HepG2 (cell line): ENCODE results near the gene SLC22A5. TPM values are rescaled to one million over a fixed set of nuclear protein-coding genes. Genes with fewer than 3 reads are reported as not detected.

ENCODE experiments used
- HBP1 ChIP-seq: IDR thresholded peaks from 2 replicates; pipeline ENCODE4 v1.6.1; 2016; ENCODE audit warnings: low read depth, control low read depth
- MYC ChIP-seq: sonication (generic); formaldehyde crosslinking; IDR thresholded peaks from 2 replicates; pipeline ENCODE4 v1.9.0; 2021; ENCODE audit warnings: missing genetic modification reagents, borderline replicate concordance
- PRPF4 ChIP-seq: fragments of 200-400 bp; formaldehyde crosslinking; IDR thresholded peaks from 2 replicates; pipeline ENCODE4 v1.6.1; 2016; ENCODE audit warnings: low read length, low read depth; ENCODE audit not compliant: poor library complexity, severe bottlenecking
- RAD51 ChIP-seq: fragments of 450-650 bp; IDR thresholded peaks from 2 replicates; pipeline ENCODE4 v1.6.1; 2016; ENCODE audit warnings: borderline replicate concordance
- SATB2 ChIP-seq: sonication (generic); formaldehyde crosslinking; IDR thresholded peaks from 2 replicates; pipeline ENCODE4 v1.5.0; 2020; ENCODE audit warnings: missing genetic modification reagents
- USF2 ChIP-seq, 2 experiments: sonication (generic) in 1 of 2; formaldehyde crosslinking in 1 of 2; IDR thresholded peaks; 2 replicates each; pipeline versions ENCODE4 v1.5.1 to v1.6.1; 2011 to 2020; ENCODE audit warnings: borderline replicate concordance in 1 of 2, low read depth in 1 of 2, low read length in 1 of 2, mild to moderate bottlenecking in 1 of 2, missing genetic modification reagents in 1 of 2, moderate library complexity in 1 of 2
- ZFP41 ChIP-seq: sonication (generic); formaldehyde crosslinking; IDR thresholded peaks from 2 replicates; pipeline ENCODE4 v1.4.0; 2020; ENCODE audit warnings: mild to moderate bottlenecking, missing genetic modification reagents, borderline replicate concordance
- ZNF143 ChIP-seq: sonication (generic); formaldehyde crosslinking; IDR thresholded peaks from 2 replicates; pipeline ENCODE4 v1.4.0; 2020; ENCODE audit warnings: missing genetic modification reagents
- ZNF280D ChIP-seq: sonication (generic); formaldehyde crosslinking; IDR thresholded peaks from 2 replicates; pipeline ENCODE4 v1.5.1; 2020; ENCODE audit warnings: mild to moderate bottlenecking, missing genetic modification reagents
- ZNF503 ChIP-seq: sonication (generic); formaldehyde crosslinking; IDR thresholded peaks from 2 replicates; pipeline ENCODE4 v1.4.0; 2020; ENCODE audit warnings: missing genetic modification reagents
- ZNF646 ChIP-seq: sonication (generic); formaldehyde crosslinking; IDR thresholded peaks from 2 replicates; pipeline ENCODE4 v1.9.0; 2021; ENCODE audit warnings: mild to moderate bottlenecking, missing genetic modification reagents
- ZNF7 ChIP-seq: IDR thresholded peaks from 2 replicates; pipeline ENCODE4 v1.6.1; 2016; ENCODE audit warnings: missing biosample characterization, missing genetic modification reagents
- polyA plus RNA-seq, 8 experiments: library from polyadenylated mRNA; depleted of rRNA in 3 of 8; stranded (reverse) in 7 of 8; unstranded in 1 of 8; fragments of >200 nt; fragmentation: Illumina TruSeq in 4 of 8; extraction: Trizol in 4 of 8; gene quantifications; 2 replicates each; pipeline versions ENCODE4 v1.2.1 to v1.2.3, GENCODE V29; 2011 to 2016; ENCODE audit warnings: low read depth in 4 of 8, missing spikeins in 1 of 8, mixed read lengths in 1 of 8; ENCODE audit not compliant: insufficient read depth in 1 of 8
- total RNA-seq, 5 experiments: library from RNA; depleted of rRNA; stranded (reverse); fragments of >200 nt; fragmentation: Illumina TruSeq; extraction: Trizol; gene quantifications; 2 replicates each; pipeline ENCODE4 v1.2.3, GENCODE V29; 2016; ENCODE audit warnings: low read depth in 1 of 5

The SLC22A5 gene
- total and polyA plus RNA-seq, 2 of the 13 experiments (the other 11 are each of a cell fraction or from before 2014, with no cell fraction given), result 7.1 to 15.1 TPM

GRCh38 chr5:132369474-132370180 lies at the start of gene SLC22A5 (continued):
- TF ChIP-seq HBP1 (CRISPR knock-in tag) (no peak), USF2 (IDR thresholded peaks at IDR 0.05; ENCODE audit: low read depth, low read length) (no peak), USF2 (CRISPR knock-in tag; IDR thresholded peaks at IDR 0.05; ENCODE audit: borderline replicate concordance) (no peak), ZFP41 (CRISPR knock-in tag) (no peak), ZNF143 (CRISPR knock-in tag) (no peak; the same call in 1 of the 2 replicates), PRPF4 (no peak), ZNF7 (CRISPR knock-in tag) (no peak), ZNF646 (CRISPR knock-in tag) (no peak), MYC (CRISPR knock-in tag) (peak; percentile 59), SATB2 (CRISPR knock-in tag) (peak; percentile 88; the same call in 1 of the 2 replicates), ZNF280D (CRISPR knock-in tag) (no peak), ZNF503 (CRISPR knock-in tag) (peak; percentile 81), RAD51 (no peak)
